Subcutaneous adipose tissue (tissue), 4 donors: Measurements from ENCODE around the gene MLC1. TPM values are rescaled to one million over a fixed set of nuclear protein-coding genes. Genes with fewer than 3 reads are reported as not detected.

Experiments used
- total RNA-seq, 4 donors: library from RNA; depleted of rRNA; stranded (reverse); fragments of >200 nt; gene quantifications; one replicate each; pipeline ENCODE4 v1.1.0, GENCODE V29; 2016
- TF ChIP-seq, protein P1 (sequence below): fragments of 450-650 bp; IDR thresholded peaks from one replicate; pipeline ENCODE4 v1.5.1; 2016; ENCODE audit warnings: low read depth, mild to moderate bottlenecking, control low read depth, antibody characterized with exemption, moderate library complexity

Gene MLC1
- total RNA-seq, 4 donors from 2014 or later = 0.22 to 1.1 TPM; not detected in 2

DNA sequence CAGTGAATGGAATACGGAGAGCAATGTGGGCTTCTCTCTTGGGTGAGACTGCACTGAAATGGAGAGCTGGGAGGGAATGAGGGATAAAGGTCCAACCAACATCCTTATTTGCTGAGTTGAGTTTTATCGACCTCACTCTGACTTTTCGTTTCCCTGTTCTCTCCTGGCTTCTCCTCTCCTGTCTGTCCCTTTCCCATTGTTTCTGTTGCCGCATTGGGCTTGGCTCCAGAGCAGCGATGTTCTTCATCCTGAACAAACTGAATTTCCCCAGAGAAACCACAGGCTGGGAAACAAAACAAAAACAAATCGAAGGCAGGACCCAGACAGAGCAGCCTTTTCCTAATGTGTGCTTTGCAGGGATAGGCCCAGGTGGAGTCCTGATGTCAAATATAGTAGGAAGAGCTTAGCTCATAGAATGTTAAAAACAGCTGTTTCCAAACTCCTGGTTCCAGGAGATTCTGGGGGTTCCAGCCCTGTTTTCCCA, 34.6 kb upstream of the MLC1 start:
- TF ChIP-seq, protein P1, sequence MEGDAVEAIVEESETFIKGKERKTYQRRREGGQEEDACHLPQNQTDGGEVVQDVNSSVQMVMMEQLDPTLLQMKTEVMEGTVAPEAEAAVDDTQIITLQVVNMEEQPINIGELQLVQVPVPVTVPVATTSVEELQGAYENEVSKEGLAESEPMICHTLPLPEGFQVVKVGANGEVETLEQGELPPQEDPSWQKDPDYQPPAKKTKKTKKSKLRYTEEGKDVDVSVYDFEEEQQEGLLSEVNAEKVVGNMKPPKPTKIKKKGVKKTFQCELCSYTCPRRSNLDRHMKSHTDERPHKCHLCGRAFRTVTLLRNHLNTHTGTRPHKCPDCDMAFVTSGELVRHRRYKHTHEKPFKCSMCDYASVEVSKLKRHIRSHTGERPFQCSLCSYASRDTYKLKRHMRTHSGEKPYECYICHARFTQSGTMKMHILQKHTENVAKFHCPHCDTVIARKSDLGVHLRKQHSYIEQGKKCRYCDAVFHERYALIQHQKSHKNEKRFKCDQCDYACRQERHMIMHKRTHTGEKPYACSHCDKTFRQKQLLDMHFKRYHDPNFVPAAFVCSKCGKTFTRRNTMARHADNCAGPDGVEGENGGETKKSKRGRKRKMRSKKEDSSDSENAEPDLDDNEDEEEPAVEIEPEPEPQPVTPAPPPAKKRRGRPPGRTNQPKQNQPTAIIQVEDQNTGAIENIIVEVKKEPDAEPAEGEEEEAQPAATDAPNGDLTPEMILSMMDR = no peak

DNA sequence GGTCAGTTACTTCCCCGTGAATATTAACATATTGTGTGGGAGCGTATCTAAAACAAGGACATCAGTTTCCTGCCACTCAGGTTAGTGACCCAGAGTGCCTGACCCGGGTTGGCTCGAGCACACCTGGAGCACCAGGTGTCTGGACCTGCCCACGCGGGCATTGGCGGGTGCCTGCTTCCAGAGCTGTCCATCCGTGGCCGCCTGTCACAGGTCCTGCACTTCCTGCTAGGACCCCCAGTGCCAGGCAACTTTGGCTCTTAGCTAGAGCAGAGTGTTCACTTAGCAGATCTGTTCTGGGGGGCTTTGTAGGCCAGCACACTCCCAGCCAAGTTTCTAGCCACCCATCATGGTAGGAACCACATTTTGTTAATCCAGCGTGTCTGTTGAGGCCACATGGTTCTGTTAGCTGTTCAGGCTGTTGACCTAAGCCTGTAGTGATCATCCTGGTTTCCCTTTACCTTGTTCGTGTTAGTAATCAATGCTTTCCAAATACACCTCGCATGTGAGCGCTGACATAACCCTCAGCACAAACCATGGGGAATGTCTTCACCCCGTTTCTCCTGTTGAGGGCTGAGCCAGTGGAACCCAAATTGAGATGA, 34.0 kb upstream of the MLC1 start:
- TF ChIP-seq, protein P1 = no peak

DNA sequence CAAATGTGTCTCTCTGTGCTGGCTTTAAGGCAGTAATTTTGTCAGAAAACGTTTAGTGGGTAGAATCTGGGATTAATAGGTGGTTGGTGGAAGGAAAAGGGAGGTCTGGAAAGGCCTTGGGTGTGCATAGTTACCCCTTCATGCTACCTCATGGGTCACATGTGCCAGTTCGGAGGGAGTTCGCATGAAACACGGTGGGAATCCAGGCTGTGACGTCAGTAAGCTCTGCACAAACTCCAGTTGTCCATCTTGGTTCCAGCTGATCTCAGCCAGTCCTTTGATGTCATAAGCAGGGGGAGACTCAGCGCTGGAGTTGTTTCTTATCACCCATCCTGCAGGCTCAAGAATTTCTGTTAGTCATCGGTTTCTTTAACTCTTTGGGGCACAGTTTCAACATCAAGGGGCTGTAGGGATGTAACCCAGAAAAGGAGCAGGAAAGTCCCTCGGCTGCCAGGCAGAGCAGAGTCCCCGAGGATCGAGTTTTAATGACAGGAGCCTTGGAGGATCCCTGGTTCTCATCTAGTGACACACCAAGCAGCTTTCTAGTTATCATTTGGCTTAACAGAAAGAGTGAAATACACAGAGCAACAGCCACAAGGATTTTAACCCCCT, 33.4 kb upstream of the MLC1 start:
- TF ChIP-seq, protein P1 = no peak

DNA sequence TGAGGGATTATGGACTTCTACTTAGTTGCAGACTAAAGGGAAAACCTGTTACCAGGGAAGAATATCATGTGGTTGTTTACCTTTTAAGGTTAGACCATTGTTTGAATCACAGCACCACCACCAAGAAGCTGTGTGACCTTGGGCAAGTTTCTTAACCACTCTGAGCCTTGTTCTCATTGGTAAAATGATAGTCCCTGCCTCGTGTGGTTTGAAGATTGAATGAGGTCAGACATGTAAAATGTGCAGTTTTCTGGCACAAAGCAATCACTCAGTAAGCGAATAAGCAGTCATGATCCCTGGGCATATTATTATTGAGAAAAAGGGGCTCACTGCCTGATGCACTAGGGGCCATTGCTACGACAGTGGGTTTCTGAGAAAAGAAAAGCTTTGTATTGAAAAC, 32.9 kb upstream of the MLC1 start:
- TF ChIP-seq, protein P1 = no peak

DNA sequence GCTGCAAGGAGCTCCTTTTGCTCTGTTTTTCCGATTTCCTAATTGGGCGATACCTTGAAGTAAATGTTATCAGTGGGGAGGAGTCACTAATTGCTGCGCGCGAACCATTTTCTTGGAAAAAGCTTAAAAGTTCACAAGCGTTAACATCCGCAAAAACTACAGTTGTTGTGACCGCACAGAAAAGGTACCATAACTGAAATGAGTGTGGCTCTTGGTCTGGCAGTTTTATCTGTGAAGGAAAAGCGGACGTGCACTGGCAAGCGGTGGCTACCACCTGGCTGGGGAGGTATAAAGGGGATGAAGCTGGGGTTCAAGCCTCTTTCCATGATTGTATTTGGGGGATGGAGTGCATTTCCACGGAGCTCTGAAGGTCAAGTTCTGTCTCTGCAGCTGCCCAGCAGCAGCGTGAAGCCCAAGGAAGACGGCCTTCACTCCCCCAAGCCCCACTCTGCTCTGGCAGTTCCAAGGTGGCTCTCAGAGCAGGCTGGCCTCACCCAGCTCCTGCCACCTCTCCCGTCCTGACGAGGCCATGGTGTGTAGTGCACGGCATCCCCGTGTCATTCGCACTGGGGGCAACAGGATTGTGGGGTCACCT, 32.0 kb upstream of the MLC1 start:
- TF ChIP-seq, protein P1 = no peak

GRCh38 chr22:50115693-50116092, 30.5 kb upstream of the MLC1 start:
- TF ChIP-seq, protein P1 = no peak

- TF ChIP-seq, protein P1 = no peak
Measured at GRCh38 chr22:50114221-50115021, 29.2 kb upstream of the MLC1 start.
